HepG2 (cell line): Measurements from ENCODE around the gene RAB3IP. TPM values are rescaled to one million over a fixed set of nuclear protein-coding genes. Genes with fewer than 3 reads are reported as not detected.

ENCODE experiments used
- AGO2 ChIP-seq: fragments of 200-400 bp; formaldehyde crosslinking; optimal IDR thresholded peaks from 2 replicates; pipeline ENCODE3; 2017; ENCODE audit warnings: mild to moderate bottlenecking, low read depth, low read length, moderate library complexity
- ARNT ChIP-seq: fragments of 450-650 bp; IDR thresholded peaks from 2 replicates; pipeline ENCODE4 v1.6.1; 2017
- ATF1 ChIP-seq: IDR thresholded peaks from 2 replicates; pipeline ENCODE4 v1.6.1; 2016; ENCODE audit warnings: mild to moderate bottlenecking, control low read depth
- BCLAF1 ChIP-seq: fragments of 450-650 bp; IDR thresholded peaks from 2 replicates; pipeline ENCODE4 v1.6.1; 2017; ENCODE audit warnings: mild to moderate bottlenecking
- CAMTA2 ChIP-seq: sonication (generic); formaldehyde crosslinking; IDR thresholded peaks from 2 replicates; pipeline ENCODE4 v1.4.0; 2020; ENCODE audit warnings: mild to moderate bottlenecking, missing genetic modification reagents, borderline replicate concordance
- CC2D1A ChIP-seq: sonication (generic); formaldehyde crosslinking; IDR thresholded peaks from 2 replicates; pipeline ENCODE4 v1.8.1; 2023; ENCODE audit warnings: mild to moderate bottlenecking, missing genetic modification reagents
- CTCF ChIP-seq: sonication (generic); formaldehyde crosslinking; IDR thresholded peaks from 2 replicates; pipeline ENCODE4 v1.5.0; 2020; ENCODE audit warnings: mild to moderate bottlenecking, missing genetic modification reagents, moderate library complexity
- MEF2D ChIP-seq: sonication (generic); formaldehyde crosslinking; IDR thresholded peaks from 2 replicates; pipeline ENCODE4 v1.5.1; 2020; ENCODE audit warnings: mild to moderate bottlenecking, missing genetic modification reagents
- MTA1 ChIP-seq: sonication (generic); formaldehyde crosslinking; IDR thresholded peaks from 2 replicates; pipeline ENCODE4 v1.4.0; 2020; ENCODE audit warnings: missing genetic modification reagents, mild to moderate bottlenecking, borderline replicate concordance
- MXD4 ChIP-seq: IDR thresholded peaks from 2 replicates; pipeline ENCODE4 v1.6.1; 2016; ENCODE audit warnings: mild to moderate bottlenecking, missing biosample characterization, missing genetic modification reagents
- PAF1 ChIP-seq: IDR thresholded peaks from 2 replicates; pipeline ENCODE4 v1.6.1; 2016; ENCODE audit warnings: missing genetic modification reagents, missing compliant biosample characterization
- POLR2G ChIP-seq: fragments of 200-400 bp; formaldehyde crosslinking; IDR thresholded peaks from 2 replicates; pipeline ENCODE4 v1.6.1; 2018; ENCODE audit warnings: mild to moderate bottlenecking, low read depth, low read length, moderate library complexity
- RCOR2 ChIP-seq: IDR thresholded peaks from 2 replicates; pipeline ENCODE4 v1.6.1; 2016; ENCODE audit warnings: missing biosample characterization, missing genetic modification reagents
- ZBTB3 ChIP-seq: sonication (generic); formaldehyde crosslinking; IDR thresholded peaks from 2 replicates; pipeline ENCODE4 v1.4.0; 2020; ENCODE audit warnings: low read depth, mild to moderate bottlenecking, moderate library complexity, missing genetic modification reagents, borderline replicate concordance
- ZGPAT ChIP-seq: IDR thresholded peaks from 2 replicates; pipeline ENCODE4 v1.6.1; 2016; ENCODE audit warnings: mild to moderate bottlenecking
- ZNF580 ChIP-seq: IDR thresholded peaks from 2 replicates; pipeline ENCODE4 v1.6.1; 2016; ENCODE audit warnings: low read depth, borderline replicate concordance
- ZNF605 ChIP-seq: sonication (generic); formaldehyde crosslinking; IDR thresholded peaks from 2 replicates; pipeline ENCODE4 v1.8.0; 2022; ENCODE audit warnings: mild to moderate bottlenecking, missing genetic modification reagents
- ZNF614 ChIP-seq: IDR thresholded peaks from 2 replicates; pipeline ENCODE4 v1.6.1; 2018; ENCODE audit warnings: missing biosample characterization, missing genetic modification reagents, inconsistent platforms, borderline replicate concordance
- ZNF639 ChIP-seq: conservative IDR thresholded peaks from 2 replicates; pipeline ENCODE4 v1.6.1; 2018; ENCODE audit warnings: missing genetic modification reagents
- ZNF672 ChIP-seq: sonication (generic); formaldehyde crosslinking; IDR thresholded peaks from 2 replicates; pipeline ENCODE4 v1.8.1; 2022; ENCODE audit warnings: missing genetic modification reagents
- ZNF883 ChIP-seq: sonication (generic); formaldehyde crosslinking; IDR thresholded peaks from 2 replicates; pipeline ENCODE4 v1.5.1; 2020; ENCODE audit warnings: mild to moderate bottlenecking, missing genetic modification reagents; ENCODE audit errors: not compliant biosample characterization
- ZSCAN30 ChIP-seq: sonication (generic); formaldehyde crosslinking; IDR thresholded peaks from 2 replicates; pipeline ENCODE4 v1.5.0; 2020; ENCODE audit warnings: mild to moderate bottlenecking, missing genetic modification reagents
- polyA plus RNA-seq, 8 experiments: library from polyadenylated mRNA; depleted of rRNA in 3 of 8; stranded (reverse) in 7 of 8; unstranded in 1 of 8; fragments of >200 nt; fragmentation: Illumina TruSeq in 4 of 8; extraction: Trizol in 4 of 8; gene quantifications; 2 replicates each; pipeline versions ENCODE4 v1.2.1 to v1.2.3, GENCODE V29; 2011 to 2016; ENCODE audit warnings: low read depth in 4 of 8, missing spikeins in 1 of 8, mixed read lengths in 1 of 8; ENCODE audit not compliant: insufficient read depth in 1 of 8
- total RNA-seq, 5 experiments: library from RNA; depleted of rRNA; stranded (reverse); fragments of >200 nt; fragmentation: Illumina TruSeq; extraction: Trizol; gene quantifications; 2 replicates each; pipeline ENCODE4 v1.2.3, GENCODE V29; 2016; ENCODE audit warnings: low read depth in 1 of 5

Gene RAB3IP
- total and polyA plus RNA-seq, 2 of the 13 experiments (the other 11 are each of a cell fraction or from before 2014, with no cell fraction given): 33.6 to 41.1 TPM

- no peak for TF ChIP-seq BCLAF1
- no peak for TF ChIP-seq ZSCAN30 (CRISPR knock-in tag)
- no peak for TF ChIP-seq ZNF639
- TF ChIP-seq MEF2D: no peak
- TF ChIP-seq AGO2: peak; percentile 45
- TF ChIP-seq PAF1 (CRISPR knock-in tag): no peak
- TF ChIP-seq MTA1: no peak
- no peak for TF ChIP-seq ATF1
- peak; percentile 54; the same call in 1 of the 2 replicates for TF ChIP-seq ZNF614
- TF ChIP-seq POLR2G: peak; percentile 69; the same call in 1 of the 2 replicates
- 0 out of 2 replicates have a peak, but pooled peaks have one; percentile 34 for TF ChIP-seq ZNF605 (CRISPR knock-in tag)
- TF ChIP-seq RCOR2 (CRISPR knock-in tag): no peak
- no peak for TF ChIP-seq CC2D1A
- no peak; the same call in 1 of the 2 replicates for TF ChIP-seq ZNF580 (CRISPR knock-in tag)
- TF ChIP-seq MXD4 (CRISPR knock-in tag): 0 out of 2 replicates have a peak, but pooled peaks have one; percentile 17
- peak; percentile 48; the same call in 1 of the 2 replicates for TF ChIP-seq ZGPAT (CRISPR knock-in tag)
- no peak for TF ChIP-seq ZNF672 (CRISPR knock-in tag)
- peak; percentile 77 for TF ChIP-seq CTCF (CRISPR knock-in tag)
- peak; percentile 37 for TF ChIP-seq ZNF883 (CRISPR knock-in tag)
- no peak for TF ChIP-seq ARNT
- no peak for TF ChIP-seq CAMTA2 (CRISPR knock-in tag)
- TF ChIP-seq ZBTB3 (CRISPR knock-in tag): no peak
Observed at GRCh38 chr12:69738351-69739286, at the start of gene RAB3IP (continued).
